Measurements from ENCODE around the gene PCGF5. TPM values are rescaled to one million over a fixed set of nuclear protein-coding genes. Genes with fewer than 3 reads are reported as not detected.
"Not testable (repeated sequence)": the region's sequence is repeated elsewhere in the genome, so short reads cannot be mapped to it uniquely, and the experiment has no call there.

Gene PCGF5
- polyA plus RNA-seq, 1 of the 3 experiments (the other 2 are of a cell fraction) = 14.5 TPM

DNA sequence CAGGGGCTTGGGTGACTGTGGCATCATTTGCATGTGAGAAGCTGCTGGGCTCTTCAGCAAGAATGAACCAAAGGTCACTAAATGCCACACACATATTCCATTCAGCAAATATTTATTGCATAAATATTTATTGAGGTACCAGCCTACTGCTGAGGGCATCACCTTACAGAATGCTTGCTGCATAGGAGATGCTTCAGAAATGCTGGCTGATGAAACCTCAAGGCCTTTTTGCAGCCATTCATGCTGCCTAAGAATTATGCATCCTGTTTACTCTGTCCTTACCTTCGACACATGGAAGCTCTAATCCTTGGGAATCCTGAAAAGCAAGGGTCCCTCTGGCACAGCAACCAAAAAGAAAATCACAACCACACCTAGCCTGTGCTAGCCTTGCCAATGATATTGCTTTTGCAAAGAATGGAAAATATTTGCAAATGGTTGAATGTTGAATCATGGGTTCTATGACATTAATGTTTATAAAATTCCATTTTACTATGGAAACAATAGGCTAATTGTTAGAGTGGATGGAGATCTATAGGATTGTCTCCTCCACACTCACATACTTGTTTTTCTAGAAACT is 79.6 kb downstream of the PCGF5 start:
- Histone ChIP-seq H3F3A (replicated peaks; ENCODE audit: insufficient read depth) (peaks cover 7% of the 10 kb centered on the region), H3K27ac (ENCODE audit: low read depth in 2 of 2, low read length in 1 of 2) (no peak overlapping the region), H3K4me2 (no peak overlapping the region), H3K36me3 (replicated peaks in 1 of 2; ENCODE audit: control insufficient read depth in 1 of 2, insufficient read depth in 2 of 2, low read length in 1 of 2) (no peaks in the 10 kb centered on the region), H3K27me3 (ENCODE audit: insufficient read depth) (no peaks in the 10 kb centered on the region), H4K20me1 (ENCODE audit: insufficient read depth) (no peaks in the 10 kb centered on the region), H3K4me1 (ENCODE audit: control insufficient read depth in 1 of 2, insufficient read depth in 2 of 2, low read depth in 1 of 2, low read length in 1 of 2) (peaks cover 6 to 9% of the 10 kb centered on the region in 2 experiments; a peak in 3 of 4 replicates), H3K9me2 (no peaks in the 10 kb centered on the region), H3K79me2 (ENCODE audit: insufficient read depth) (no peaks in the 10 kb centered on the region), H3K4me3 (ENCODE audit: low read depth in 2 of 2, low read length in 1 of 2) (no peak overlapping the region), H3K9ac (no peak overlapping the region), H2AFZ (ENCODE audit: low read depth) (no peak overlapping the region), H3K9me3 (no peaks in the 10 kb centered on the region)
- no peak for TF ChIP-seq RAD21 (IDR thresholded peaks at IDR 0.05; ENCODE audit: low read length)
- TF ChIP-seq, protein P1, sequence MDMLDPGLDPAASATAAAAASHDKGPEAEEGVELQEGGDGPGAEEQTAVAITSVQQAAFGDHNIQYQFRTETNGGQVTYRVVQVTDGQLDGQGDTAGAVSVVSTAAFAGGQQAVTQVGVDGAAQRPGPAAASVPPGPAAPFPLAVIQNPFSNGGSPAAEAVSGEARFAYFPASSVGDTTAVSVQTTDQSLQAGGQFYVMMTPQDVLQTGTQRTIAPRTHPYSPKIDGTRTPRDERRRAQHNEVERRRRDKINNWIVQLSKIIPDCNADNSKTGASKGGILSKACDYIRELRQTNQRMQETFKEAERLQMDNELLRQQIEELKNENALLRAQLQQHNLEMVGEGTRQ (IDR thresholded peaks at IDR 0.05; ENCODE audit: borderline replicate concordance, low read depth, low read length) = no peak
- 0 out of 2 replicates have a peak, but pooled peaks have one; percentile 6 for TF ChIP-seq NFIC (IDR thresholded peaks at IDR 0.05; ENCODE audit: borderline replicate concordance)
- DNase-seq = no peak
- ChIA-PET CTCF (interaction anchor here (0.7 to 4.5 kb wide), 10 partner anchors 13 to 613 kb away, joined by 3 to 71 read pairs (median 6); partner anchors contain the start of gene PPP1R3C), POLR2A (no interaction called here)
- 80% methylated on average over 1 of the region's 1 CpG for WGBS (ENCODE audit: low lambda C conversion rate)

DNA sequence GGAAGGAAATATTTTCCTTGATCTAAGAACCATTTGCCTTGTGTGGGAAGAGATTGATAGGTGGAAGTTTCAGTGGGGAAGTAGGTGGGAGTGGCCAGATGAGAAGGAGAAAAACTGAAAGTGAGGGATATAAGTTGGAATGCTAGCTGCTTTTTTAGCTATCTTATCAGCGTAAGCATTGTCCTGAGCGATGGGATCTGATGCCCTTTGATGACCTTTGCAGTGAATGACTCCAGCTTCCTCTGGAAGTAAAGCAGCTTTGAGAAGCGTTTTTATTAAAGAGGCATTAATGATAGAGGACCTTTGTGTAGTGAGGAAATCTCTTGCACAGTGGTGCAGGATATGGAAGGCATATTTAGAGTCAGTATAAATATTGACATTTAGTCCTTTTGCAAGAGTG is 82.5 kb downstream of the PCGF5 start:
- CTCF ChIA-PET; H3K79me2 ChIP-seq (ENCODE audit: insufficient read depth); H3K4me2 ChIP-seq; H3K9ac ChIP-seq; H3F3A ChIP-seq (replicated peaks; ENCODE audit: insufficient read depth); H3K9me2 ChIP-seq; H3K27me3 ChIP-seq (ENCODE audit: insufficient read depth); H3K27ac ChIP-seq (ENCODE audit: low read depth in 2 of 2, low read length in 1 of 2); H2AFZ ChIP-seq (ENCODE audit: low read depth); POLR2A ChIA-PET; H3K4me1 ChIP-seq (ENCODE audit: control insufficient read depth in 1 of 2, insufficient read depth in 2 of 2, low read depth in 1 of 2, low read length in 1 of 2); DNase-seq; H4K20me1 ChIP-seq (ENCODE audit: insufficient read depth); H3K9me3 ChIP-seq; H3K36me3 ChIP-seq (replicated peaks in 1 of 2; ENCODE audit: control insufficient read depth in 1 of 2, insufficient read depth in 2 of 2, low read length in 1 of 2); H3K4me3 ChIP-seq (ENCODE audit: low read depth in 2 of 2, low read length in 1 of 2): not testable (repeated sequence)
- 88% methylated on average over 3 of the region's 3 CpGs for WGBS (ENCODE audit: low lambda C conversion rate)

DNA sequence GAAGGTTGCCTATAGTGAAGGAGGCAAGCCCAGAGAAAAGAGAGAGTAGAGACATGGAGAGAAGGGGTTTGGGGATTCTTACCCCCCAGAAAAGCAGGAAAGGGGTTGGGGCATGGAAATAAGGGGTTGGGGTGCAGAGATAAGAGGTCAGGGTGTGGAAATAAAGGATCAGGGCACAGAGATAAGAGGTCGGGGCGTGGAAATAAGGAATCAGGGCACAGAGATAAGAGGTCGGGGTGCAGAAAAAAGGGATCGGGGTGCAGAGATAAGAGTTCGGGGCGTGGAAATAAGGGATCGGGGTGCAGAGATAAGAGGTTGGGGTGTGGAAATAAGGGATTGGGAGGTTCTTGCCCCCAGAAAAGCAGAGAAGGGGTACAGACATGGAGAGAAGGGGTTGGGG is 85.5 kb downstream of the PCGF5 start:
- H3K9ac ChIP-seq; H3K79me2 ChIP-seq (ENCODE audit: insufficient read depth); DNase-seq; CTCF ChIA-PET; H3K4me3 ChIP-seq (ENCODE audit: low read depth in 2 of 2, low read length in 1 of 2); H3K4me2 ChIP-seq; H3K27ac ChIP-seq (ENCODE audit: low read depth in 2 of 2, low read length in 1 of 2); H3K36me3 ChIP-seq (replicated peaks in 1 of 2; ENCODE audit: control insufficient read depth in 1 of 2, insufficient read depth in 2 of 2, low read length in 1 of 2); POLR2A ChIA-PET; H3K27me3 ChIP-seq (ENCODE audit: insufficient read depth); H2AFZ ChIP-seq (ENCODE audit: low read depth); H3K9me2 ChIP-seq; H3F3A ChIP-seq (replicated peaks; ENCODE audit: insufficient read depth); H3K4me1 ChIP-seq (ENCODE audit: control insufficient read depth in 1 of 2, insufficient read depth in 2 of 2, low read depth in 1 of 2, low read length in 1 of 2); H4K20me1 ChIP-seq (ENCODE audit: insufficient read depth); H3K9me3 ChIP-seq: not testable (repeated sequence)
- 81% methylated on average over 7 of the region's 7 CpGs for WGBS (ENCODE audit: low lambda C conversion rate)

DNA sequence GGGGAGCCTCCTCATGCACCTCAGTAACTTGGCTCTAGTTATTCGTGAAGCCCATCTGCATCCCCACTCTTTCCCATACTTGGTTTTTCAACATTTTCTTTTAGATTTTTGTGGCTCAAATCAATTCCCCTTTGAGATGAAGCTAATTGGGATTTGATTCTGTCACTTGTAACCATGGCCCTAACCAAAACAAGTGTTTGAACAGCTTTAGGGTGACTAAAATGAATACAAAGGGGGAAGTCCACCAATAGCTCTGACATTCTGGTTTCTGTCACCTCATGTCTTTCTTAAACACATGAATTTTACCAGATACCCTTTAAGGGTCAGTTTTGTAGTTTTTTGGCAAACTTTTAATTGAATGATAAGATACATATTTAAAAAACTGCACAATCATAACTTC is 87.0 kb downstream of the PCGF5 start:
- Histone ChIP-seq H3K9me3 (no peaks in the 10 kb centered on the region), H3F3A (replicated peaks; ENCODE audit: insufficient read depth) (peaks cover 5% of the 10 kb centered on the region), H3K9me2 (no peaks in the 10 kb centered on the region), H3K4me2 (no peak overlapping the region), H3K79me2 (ENCODE audit: insufficient read depth) (no peaks in the 10 kb centered on the region), H3K27ac (ENCODE audit: low read depth in 2 of 2, low read length in 1 of 2) (no peak overlapping the region), H3K9ac (no peak overlapping the region), H3K27me3 (ENCODE audit: insufficient read depth) (no peaks in the 10 kb centered on the region), H3K4me3 (ENCODE audit: low read depth in 2 of 2, low read length in 1 of 2) (no peak overlapping the region), H3K36me3 (replicated peaks in 1 of 2; ENCODE audit: control insufficient read depth in 1 of 2, insufficient read depth in 2 of 2, low read length in 1 of 2) (no peaks in the 10 kb centered on the region), H4K20me1 (ENCODE audit: insufficient read depth) (no peaks in the 10 kb centered on the region), H3K4me1 (ENCODE audit: control insufficient read depth in 1 of 2, insufficient read depth in 2 of 2, low read depth in 1 of 2, low read length in 1 of 2) (peaks cover under 1 to 4% of the 10 kb centered on the region in 2 experiments; a peak in 1 of 4 replicates), H2AFZ (ENCODE audit: low read depth) (no peak overlapping the region)
- no peak for TF ChIP-seq SMC3 (IDR thresholded peaks at IDR 0.05; ENCODE audit: low read depth, low read length)
- TF ChIP-seq TCF12 (IDR thresholded peaks at IDR 0.05) = no peak
- no peak for TF ChIP-seq POLR2AphosphoS5 (IDR thresholded peaks at IDR 0.05; ENCODE audit: low read depth, low read length)
- TF ChIP-seq, protein P2, sequence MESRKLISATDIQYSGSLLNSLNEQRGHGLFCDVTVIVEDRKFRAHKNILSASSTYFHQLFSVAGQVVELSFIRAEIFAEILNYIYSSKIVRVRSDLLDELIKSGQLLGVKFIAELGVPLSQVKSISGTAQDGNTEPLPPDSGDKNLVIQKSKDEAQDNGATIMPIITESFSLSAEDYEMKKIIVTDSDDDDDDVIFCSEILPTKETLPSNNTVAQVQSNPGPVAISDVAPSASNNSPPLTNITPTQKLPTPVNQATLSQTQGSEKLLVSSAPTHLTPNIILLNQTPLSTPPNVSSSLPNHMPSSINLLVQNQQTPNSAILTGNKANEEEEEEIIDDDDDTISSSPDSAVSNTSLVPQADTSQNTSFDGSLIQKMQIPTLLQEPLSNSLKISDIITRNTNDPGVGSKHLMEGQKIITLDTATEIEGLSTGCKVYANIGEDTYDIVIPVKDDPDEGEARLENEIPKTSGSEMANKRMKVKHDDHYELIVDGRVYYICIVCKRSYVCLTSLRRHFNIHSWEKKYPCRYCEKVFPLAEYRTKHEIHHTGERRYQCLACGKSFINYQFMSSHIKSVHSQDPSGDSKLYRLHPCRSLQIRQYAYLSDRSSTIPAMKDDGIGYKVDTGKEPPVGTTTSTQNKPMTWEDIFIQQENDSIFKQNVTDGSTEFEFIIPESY (IDR thresholded peaks at IDR 0.05; ENCODE audit: borderline replicate concordance, low read depth) = no peak
- POLR2A ChIA-PET = no interaction called here
- no peak for DNase-seq
- CTCF ChIA-PET = interaction anchor here (0.7 to 2.6 kb wide), 2 partner anchors 9 to 12 kb away, joined by 3 to 21 read pairs; no protein-coding TSS in a partner anchor
- WGBS (ENCODE audit: low lambda C conversion rate) = 75% methylated on average over 1 of the region's 1 CpG
